Central memory CD8-positive, alpha-beta T cell (primary cell): ENCODE results near the gene HS3ST3B1.

Experiments
- ATAC-seq: fragments of 150-1000 bp; cut with Tn5 transposase; replicated peaks from 2 replicates; pipeline ENCODE4 v1.10.0; 2022; ENCODE audit warnings: mild to moderate bottlenecking, moderate FRiP score, moderate number of reproducible peaks; ENCODE audit not compliant: poor library complexity, severe bottlenecking; ENCODE audit errors: extremely low read depth
- DNase-seq, 2 donors: peaks; one replicate each; pipeline ENCODE4 v3.0.0; 2021; ENCODE audit warnings: low spot score in 2 of 2
- H3K27ac Mint-ChIP-seq: one replicate; pipeline ENCODE4 v1.8.0; 2022; ENCODE audit warnings: low read depth, mild to moderate bottlenecking, moderate library complexity, mixed read lengths
- H3K27me3 Mint-ChIP-seq: one replicate; pipeline ENCODE4 v1.8.0; 2022; ENCODE audit warnings: mixed read lengths
- H3K36me3 Mint-ChIP-seq: one replicate; pipeline ENCODE4 v1.8.0; 2022; ENCODE audit warnings: mild to moderate bottlenecking, moderate library complexity, mixed read lengths; ENCODE audit not compliant: insufficient read depth
- H3K4me1 Mint-ChIP-seq: one replicate; pipeline ENCODE4 v1.8.0; 2022; ENCODE audit warnings: mixed read lengths
- H3K4me3 Mint-ChIP-seq: one replicate; pipeline ENCODE4 v1.8.0; 2022; ENCODE audit warnings: mild to moderate bottlenecking, moderate library complexity, mixed read lengths
- H3K9me3 Mint-ChIP-seq: one replicate; pipeline ENCODE4 v1.8.0; 2022; ENCODE audit warnings: mixed read lengths

HS3ST3B1 gene

DNA sequence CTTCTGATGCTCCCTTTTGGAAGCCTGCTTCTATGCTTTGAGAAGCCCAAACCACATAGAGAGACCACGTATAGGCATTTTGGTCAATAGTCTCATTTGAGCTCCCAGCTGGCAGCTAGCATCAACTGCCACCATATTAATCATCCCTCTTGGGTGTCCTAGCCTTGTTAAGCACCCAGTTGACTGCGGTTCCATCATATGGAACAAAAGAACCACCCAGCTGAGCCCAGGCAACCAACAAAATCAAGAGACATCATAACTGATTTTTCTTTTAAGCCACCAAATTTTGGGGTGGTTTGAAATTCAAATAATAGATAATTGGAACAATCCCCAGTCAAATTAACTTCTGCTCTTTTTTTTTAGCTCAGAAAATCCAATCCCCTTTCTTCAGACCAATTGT is 53.9 kb downstream of the HS3ST3B1 start:
- ATAC-seq (no peak), DNase-seq (no peak)
- Mint-ChIP-seq H3K27me3 (no peaks in the 10 kb centered on the region), H3K36me3 (peaks cover 2% of the 10 kb centered on the region), H3K4me1 (peaks cover 9% of the 10 kb centered on the region), H3K4me3 (no peak overlapping the region), H3K9me3 (no peaks in the 10 kb centered on the region), H3K27ac (no peak overlapping the region)

DNA sequence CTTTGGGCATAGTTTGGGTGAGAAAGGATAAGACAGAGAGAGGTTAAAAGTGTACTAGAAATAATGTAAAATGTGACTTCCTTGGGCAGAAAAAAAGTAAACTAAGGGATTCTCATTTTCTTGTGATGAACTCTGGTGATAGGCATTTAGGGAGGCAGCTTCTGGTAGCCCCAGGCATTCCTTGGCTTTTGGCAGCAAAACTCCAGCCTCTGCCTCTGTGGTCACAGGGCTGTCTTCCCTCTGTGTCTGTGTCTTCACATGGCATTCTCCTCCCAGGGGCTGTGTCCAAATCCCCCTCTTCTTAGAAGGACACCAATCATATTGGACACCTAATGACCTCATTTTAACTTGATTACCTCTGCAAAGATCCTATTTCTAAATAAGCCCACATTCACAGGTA is 54.7 kb downstream of the HS3ST3B1 start:
- ATAC-seq, result no peak
- Mint-ChIP-seq H3K4me1 (peaks cover 13% of the 10 kb centered on the region), H3K27me3 (no peaks in the 10 kb centered on the region)

DNA sequence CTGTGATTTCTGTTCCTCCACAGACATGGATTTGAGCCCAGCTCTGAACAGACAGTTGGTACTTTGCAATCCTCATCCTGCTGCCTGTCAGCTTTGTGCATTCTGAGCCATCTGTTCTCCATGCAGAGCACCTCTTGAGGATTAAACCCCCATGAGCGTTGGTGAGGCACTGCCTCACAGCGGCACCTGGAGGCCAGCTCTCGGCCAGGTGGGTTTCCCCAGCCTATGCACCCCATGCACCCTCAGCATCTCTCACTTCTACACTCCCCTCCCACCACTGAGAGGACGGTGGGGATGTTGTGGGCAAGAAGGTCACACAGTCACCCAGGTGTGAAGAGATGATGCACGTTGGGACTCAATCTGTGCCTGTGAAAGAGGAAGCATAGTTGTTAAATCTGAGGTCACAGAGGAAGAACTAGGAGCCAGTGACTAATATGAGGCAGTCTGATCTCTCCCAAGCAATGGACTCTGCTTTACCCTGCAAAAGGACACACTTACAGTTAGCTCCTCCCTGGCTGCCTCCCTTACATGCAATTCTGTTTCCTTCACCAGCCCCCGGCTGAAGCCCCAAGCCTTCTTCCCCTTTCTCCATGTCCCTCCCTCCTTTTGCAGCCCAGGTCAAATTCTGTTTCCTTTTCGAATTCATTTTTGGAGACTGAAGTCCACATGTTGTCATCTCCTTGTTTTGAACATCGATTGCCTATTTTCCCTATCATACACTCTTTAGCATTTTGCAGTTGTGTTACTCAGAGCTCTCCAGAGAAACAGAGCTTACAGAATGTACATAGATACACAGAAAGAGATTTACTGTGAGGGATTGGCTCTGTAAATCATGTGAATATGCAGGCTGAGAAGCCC is 58.5 kb downstream of the HS3ST3B1 start:
- no peaks in the 10 kb centered on the region for H3K27me3 Mint-ChIP-seq
- peak overlapping the region; percentile 56 for H3K27ac Mint-ChIP-seq
- peaks cover 1% of the 10 kb centered on the region for H3K36me3 Mint-ChIP-seq
- DNase-seq (peak; percentile 41 to 71), ATAC-seq (peak; percentile 98)
- peaks cover 24% of the 10 kb centered on the region for H3K4me1 Mint-ChIP-seq
- H3K9me3 Mint-ChIP-seq, result no peaks in the 10 kb centered on the region
- H3K4me3 Mint-ChIP-seq, result peak overlapping the region; percentile 29

More for the DNA sequence above, 54.7 kb downstream of the HS3ST3B1 start:
- Mint-ChIP-seq H3K27ac (no peak overlapping the region), H3K36me3 (peaks cover 1% of the 10 kb centered on the region), H3K4me3 (no peak overlapping the region), H3K9me3 (no peaks in the 10 kb centered on the region)
- DNase-seq, result no peak

DNA sequence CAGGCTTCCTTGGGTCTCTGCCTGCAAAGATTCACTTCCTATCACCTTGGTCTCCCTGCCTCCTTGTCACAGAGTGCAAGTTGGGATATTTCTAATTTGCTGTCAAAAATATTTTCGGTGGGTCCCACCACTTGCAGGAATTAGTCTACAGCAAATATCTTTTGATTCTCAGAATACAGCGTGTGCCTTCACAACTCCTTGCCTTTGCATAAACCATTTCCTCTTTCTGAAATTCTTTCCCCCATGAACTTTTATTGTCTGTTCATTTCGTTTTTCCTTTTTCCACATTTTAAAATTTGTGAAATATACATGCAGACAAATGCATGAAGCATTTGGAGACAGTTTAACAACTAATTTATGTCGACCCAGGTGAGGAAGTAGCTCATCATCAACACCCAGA is 60.0 kb downstream of the HS3ST3B1 start:
- ATAC-seq, result no peak
- Mint-ChIP-seq H3K4me1 (peaks cover 24% of the 10 kb centered on the region), H3K36me3 (peaks cover 1% of the 10 kb centered on the region), H3K27me3 (no peaks in the 10 kb centered on the region), H3K4me3 (no peak overlapping the region), H3K27ac (no peak overlapping the region), H3K9me3 (no peaks in the 10 kb centered on the region)
- DNase-seq, result no peak

DNA sequence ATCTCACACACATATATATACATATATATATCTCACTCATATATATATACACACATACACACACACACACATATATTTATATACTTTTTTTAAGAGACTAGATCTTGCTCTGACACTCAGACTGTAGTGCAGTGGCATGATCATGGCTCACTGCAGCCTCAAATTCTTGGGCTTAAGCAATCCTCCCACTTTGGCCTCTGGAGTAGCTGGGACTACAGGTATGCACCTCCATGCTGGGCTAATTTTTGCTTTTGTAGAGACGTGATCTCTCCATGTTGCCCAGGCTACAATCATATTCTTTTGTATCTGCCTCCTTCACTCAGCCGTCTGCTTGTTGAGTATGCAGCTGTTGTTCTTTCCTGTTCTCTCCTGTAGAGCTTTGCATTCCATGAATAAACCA is 60.6 kb downstream of the HS3ST3B1 start:
- Mint-ChIP-seq H3K4me1 (peaks cover 24% of the 10 kb centered on the region), H3K27me3 (no peaks in the 10 kb centered on the region), H3K36me3 (peaks cover 1% of the 10 kb centered on the region), H3K27ac (no peak overlapping the region), H3K4me3 (no peak overlapping the region), H3K9me3 (no peaks in the 10 kb centered on the region)
- ATAC-seq (no peak), DNase-seq (no peak)

DNA sequence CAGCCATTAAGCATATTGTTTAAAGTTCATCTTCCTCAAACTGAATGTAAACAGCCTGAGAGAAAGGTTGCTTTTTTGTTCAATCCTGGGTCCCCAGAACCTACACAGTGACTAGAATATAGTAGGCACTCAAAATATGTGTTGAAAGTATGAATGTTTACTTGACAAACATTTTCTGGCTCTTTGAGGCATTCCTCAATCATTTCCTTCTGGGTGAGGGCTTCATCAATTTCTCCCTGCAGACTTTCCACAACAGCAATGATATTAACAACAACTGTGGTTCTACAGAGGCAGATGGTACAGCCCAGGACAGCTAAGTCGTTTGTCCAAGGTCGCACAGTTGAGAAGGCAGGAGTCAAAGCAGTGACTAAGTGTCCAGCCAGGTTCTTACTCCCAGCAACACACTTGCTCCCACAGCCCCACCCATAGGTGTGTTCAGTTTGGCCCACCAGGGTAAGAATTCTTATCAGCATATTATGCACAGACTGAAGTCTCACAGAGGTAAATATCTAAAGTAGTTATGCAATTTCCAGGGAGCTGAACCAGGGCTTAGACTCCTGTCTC is 61.1 kb downstream of the HS3ST3B1 start:
- DNase-seq (no peak), ATAC-seq (no peak)
- no peak overlapping the region for H3K27ac Mint-ChIP-seq
- H3K27me3 Mint-ChIP-seq, result no peaks in the 10 kb centered on the region
- no peak overlapping the region for H3K4me3 Mint-ChIP-seq
- H3K4me1 Mint-ChIP-seq, result peaks cover 24% of the 10 kb centered on the region
- peaks cover 1% of the 10 kb centered on the region for H3K36me3 Mint-ChIP-seq
- H3K9me3 Mint-ChIP-seq, result no peaks in the 10 kb centered on the region

DNA sequence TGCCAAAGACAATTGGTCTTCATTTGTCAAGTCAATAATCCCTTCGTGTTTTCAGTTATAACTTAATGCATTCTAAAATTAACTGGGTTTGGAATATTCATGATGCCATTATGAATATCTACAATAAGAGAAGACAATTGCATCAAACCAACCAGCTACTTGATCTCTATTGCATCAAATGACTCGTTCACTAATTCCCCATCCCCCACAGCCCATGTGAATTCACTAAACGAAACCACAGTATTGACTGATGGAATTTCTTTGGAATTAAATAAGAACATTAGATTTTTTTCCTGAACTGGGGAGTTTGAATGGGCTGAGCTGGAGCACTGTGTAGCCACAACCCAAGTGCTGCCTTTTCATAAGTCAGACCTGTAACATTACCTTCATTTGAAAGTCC is 65.3 kb downstream of the HS3ST3B1 start:
- DNase-seq (no peak), ATAC-seq (no peak)
- no peak overlapping the region for H3K4me3 Mint-ChIP-seq
- no peak overlapping the region for H3K27ac Mint-ChIP-seq
- no peaks in the 10 kb centered on the region for H3K36me3 Mint-ChIP-seq
- no peaks in the 10 kb centered on the region for H3K27me3 Mint-ChIP-seq
- H3K9me3 Mint-ChIP-seq, result no peaks in the 10 kb centered on the region
- H3K4me1 Mint-ChIP-seq, result peaks cover 5% of the 10 kb centered on the region

DNA sequence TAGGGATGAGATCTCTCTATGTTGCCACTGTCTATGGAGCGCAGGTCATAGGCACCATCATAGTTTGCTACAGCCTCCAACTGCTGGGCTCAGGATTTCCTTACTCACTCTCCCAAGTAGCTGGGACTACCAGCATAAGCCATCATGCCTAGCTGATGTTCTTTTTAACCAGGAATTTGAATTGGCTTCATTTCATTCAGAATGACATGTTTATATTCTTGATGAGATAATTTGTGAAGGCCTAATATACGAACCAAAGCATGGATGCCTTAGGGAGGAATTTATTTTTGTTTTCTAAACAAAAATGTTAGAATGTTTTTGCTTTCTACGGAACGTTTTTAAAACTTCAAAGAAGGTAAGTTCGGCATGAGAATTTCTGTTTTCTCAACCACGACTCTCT is 71.6 kb downstream of the HS3ST3B1 start:
- Mint-ChIP-seq H3K4me1 (peaks cover 5% of the 10 kb centered on the region), H3K36me3 (peaks cover 2% of the 10 kb centered on the region), H3K4me3 (no peak overlapping the region), H3K27ac (no peak overlapping the region), H3K27me3 (peaks cover 31% of the 10 kb centered on the region), H3K9me3 (no peaks in the 10 kb centered on the region)
- ATAC-seq (no peak), DNase-seq (no peak)

DNA sequence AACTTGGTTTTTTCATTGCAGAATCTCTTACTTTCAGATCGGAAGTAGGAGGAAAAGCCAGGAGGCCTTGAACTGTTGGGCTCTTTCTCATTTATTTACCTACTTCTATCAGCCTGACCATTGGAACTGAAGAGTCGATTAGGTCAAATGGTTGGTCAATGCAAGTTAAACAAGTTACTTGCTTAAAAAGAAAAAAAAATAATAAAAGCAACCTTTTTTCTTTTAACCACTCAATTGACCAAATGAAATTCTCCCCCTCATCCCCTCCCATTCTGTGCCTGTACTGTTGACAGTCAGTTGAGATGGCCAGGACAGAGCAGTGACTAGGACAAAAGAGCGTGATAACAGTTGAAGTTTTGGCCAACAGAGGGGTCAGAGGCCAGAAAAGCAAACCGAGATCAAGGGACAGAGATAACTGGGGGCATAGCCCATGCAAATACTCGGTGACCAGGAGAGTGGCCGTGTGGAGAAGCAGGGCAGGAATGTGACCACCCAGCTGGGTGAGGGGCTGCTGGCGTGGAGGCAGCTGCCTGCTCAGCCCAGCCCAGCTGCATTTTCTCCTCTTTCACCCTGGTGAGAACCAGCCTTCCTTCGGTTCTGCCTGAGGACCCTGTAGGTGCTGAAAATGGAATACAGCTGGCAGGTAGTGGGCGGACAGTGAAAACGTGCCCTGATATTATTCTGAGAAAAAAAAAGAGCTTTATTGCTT is 72.2 kb downstream of the HS3ST3B1 start:
- no peak overlapping the region for H3K4me3 Mint-ChIP-seq

DNA sequence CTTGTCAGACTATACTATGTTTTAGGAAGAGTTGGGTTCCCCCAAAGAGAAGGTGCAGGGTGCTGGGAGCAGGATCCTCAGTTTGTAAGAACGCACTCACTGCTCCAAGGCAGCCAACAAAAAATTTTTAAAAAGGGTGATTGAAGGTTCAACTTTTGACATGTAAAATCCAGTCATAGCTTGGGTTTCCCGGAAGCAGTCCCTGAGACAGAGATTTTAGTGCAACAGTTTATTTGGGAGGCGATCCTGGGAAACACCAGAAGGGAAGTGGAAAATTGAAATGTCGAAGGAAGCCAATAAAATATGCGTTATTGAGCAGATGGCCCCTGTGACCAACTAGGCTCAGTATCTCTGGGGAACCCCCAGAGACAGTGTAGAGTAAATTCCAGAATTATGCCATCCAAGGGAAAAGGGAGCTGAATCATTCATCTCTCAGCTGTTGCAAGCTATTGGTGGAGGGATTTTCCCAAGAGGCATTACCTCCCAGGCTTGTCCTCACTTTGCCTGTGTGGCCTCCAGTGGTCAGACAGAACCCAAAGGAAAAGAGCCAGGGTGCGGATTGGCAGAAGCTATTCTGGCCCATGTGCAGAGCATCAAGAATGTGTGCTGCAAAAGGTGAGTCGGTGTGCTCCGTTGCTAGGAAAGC is 72.9 kb downstream of the HS3ST3B1 start:
- Mint-ChIP-seq H3K27ac (no peak overlapping the region), H3K36me3 (peaks cover 2% of the 10 kb centered on the region), H3K4me3 (no peak overlapping the region), H3K9me3 (no peaks in the 10 kb centered on the region), H3K4me1 (peaks cover 6% of the 10 kb centered on the region), H3K27me3 (peaks cover 31% of the 10 kb centered on the region)
- ATAC-seq, result no peak
- no peak for DNase-seq

More for the DNA sequence above, 72.2 kb downstream of the HS3ST3B1 start:
- peaks cover 2% of the 10 kb centered on the region for H3K36me3 Mint-ChIP-seq
- no peak overlapping the region for H3K27ac Mint-ChIP-seq
- peaks cover 31% of the 10 kb centered on the region for H3K27me3 Mint-ChIP-seq
- no peaks in the 10 kb centered on the region for H3K9me3 Mint-ChIP-seq
- no peak for ATAC-seq
- DNase-seq, result no peak
- H3K4me1 Mint-ChIP-seq, result peaks cover 5% of the 10 kb centered on the region

DNA sequence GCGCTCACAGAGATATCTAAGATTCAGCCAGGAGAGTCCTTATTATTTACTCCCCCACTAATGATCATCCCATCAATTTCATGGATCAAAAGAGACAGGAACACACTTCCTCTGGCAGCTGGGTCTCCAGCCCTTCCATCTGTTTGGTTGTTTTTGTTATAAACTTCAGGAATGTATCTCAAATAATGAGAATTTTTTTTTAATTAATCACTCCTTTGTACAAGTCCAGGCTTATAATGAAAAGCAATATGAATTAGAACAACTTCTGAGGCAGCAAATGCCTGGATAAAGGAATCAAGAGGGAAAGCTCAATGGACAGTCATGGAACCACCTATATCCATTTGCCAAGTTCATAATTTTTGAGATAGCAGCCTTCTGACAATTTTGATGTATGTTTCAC is 73.4 kb downstream of the HS3ST3B1 start:
- no peak overlapping the region for H3K4me3 Mint-ChIP-seq
- ATAC-seq, result no peak
- H3K27me3 Mint-ChIP-seq, result peaks cover 31% of the 10 kb centered on the region
- H3K36me3 Mint-ChIP-seq, result peaks cover 2% of the 10 kb centered on the region
- no peaks in the 10 kb centered on the region for H3K9me3 Mint-ChIP-seq
- DNase-seq, result no peak
- H3K4me1 Mint-ChIP-seq, result peaks cover 11% of the 10 kb centered on the region
- H3K27ac Mint-ChIP-seq, result no peak overlapping the region

DNA sequence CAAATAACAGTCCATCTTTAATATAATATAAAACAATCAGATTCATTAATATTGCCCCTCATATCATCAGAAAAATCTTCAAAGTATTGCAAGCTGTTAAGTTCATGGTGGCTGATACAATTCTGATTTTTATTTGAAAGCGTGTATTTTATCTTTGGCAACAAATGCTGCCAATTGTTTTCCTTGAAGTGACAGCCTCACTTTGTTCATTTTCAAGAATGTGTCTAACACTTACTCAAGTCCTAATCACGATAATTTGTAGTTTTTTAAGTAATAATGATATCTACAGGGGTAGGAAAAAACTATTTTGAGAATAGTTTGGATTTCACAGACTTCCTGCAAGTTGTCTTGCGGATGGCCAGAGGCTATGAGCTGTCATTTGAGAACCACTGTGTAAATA is 75.8 kb downstream of the HS3ST3B1 start:
- peaks cover 11% of the 10 kb centered on the region for H3K4me1 Mint-ChIP-seq
- H3K4me3 Mint-ChIP-seq, result no peak overlapping the region
- no peak for DNase-seq
- peaks cover 31% of the 10 kb centered on the region for H3K27me3 Mint-ChIP-seq
- ATAC-seq, result no peak
- H3K27ac Mint-ChIP-seq, result no peak overlapping the region
- no peaks in the 10 kb centered on the region for H3K9me3 Mint-ChIP-seq
- H3K36me3 Mint-ChIP-seq, result peaks cover 2% of the 10 kb centered on the region
